Right kidney (tissue), 1 donor: Measurements from ENCODE around the gene C11orf91.
"Not testable (repeated sequence)": the region's sequence is repeated elsewhere in the genome, so short reads cannot be mapped to it uniquely, and the experiment has no call there.

Experiments
- DNase-seq: peaks from one replicate; pipeline ENCODE4 v3.0.0-alpha.2; 2016

The C11orf91 gene

GRCh38 chr11:33668951-33669596 lies 31.6 kb downstream of the C11orf91 start:
- no peak for DNase-seq

- DNase-seq, result no peak
Observed at GRCh38 chr11:33668468-33668825, 32.2 kb downstream of the C11orf91 start.

GRCh38 chr11:33667819-33668467 lies 32.7 kb downstream of the C11orf91 start:
- DNase-seq, result no peak

GRCh38 chr11:33665350-33666106 lies 35.1 kb downstream of the C11orf91 start:
- no peak for DNase-seq

GRCh38 chr11:33664827-33665226 lies 35.8 kb downstream of the C11orf91 start:
- no peak for DNase-seq

- DNase-seq, result no peak
Observed at GRCh38 chr11:33664166-33664565, 36.5 kb downstream of the C11orf91 start.

- no peak for DNase-seq
Observed at GRCh38 chr11:33663121-33663520, 37.5 kb downstream of the C11orf91 start.

GRCh38 chr11:33661526-33661925 lies 39.1 kb downstream of the C11orf91 start:
- not testable (repeated sequence) for DNase-seq

GRCh38 chr11:33660962-33661361 lies 39.7 kb downstream of the C11orf91 start:
- no peak for DNase-seq

GRCh38 chr11:33659370-33660139 lies 41.1 kb downstream of the C11orf91 start:
- DNase-seq, result no peak

GRCh38 chr11:33658195-33658900 lies 42.3 kb downstream of the C11orf91 start:
- no peak for DNase-seq

GRCh38 chr11:33657757-33658156 lies 42.9 kb downstream of the C11orf91 start:
- no peak for DNase-seq

- DNase-seq, result no peak
Observed at GRCh38 chr11:33656768-33657167, 43.9 kb downstream of the C11orf91 start.

- DNase-seq, result no peak
Observed at GRCh38 chr11:33655842-33656600, 44.6 kb downstream of the C11orf91 start.

- DNase-seq, result no peak
Observed at GRCh38 chr11:33654594-33654993, 46.0 kb downstream of the C11orf91 start.

- no peak for DNase-seq
Observed at GRCh38 chr11:33652930-33653329, 47.7 kb downstream of the C11orf91 start.

GRCh38 chr11:33652431-33652830 lies 48.2 kb downstream of the C11orf91 start:
- DNase-seq, result no peak

- no peak for DNase-seq
Observed at GRCh38 chr11:33651990-33652389, 48.6 kb downstream of the C11orf91 start.

- no peak for DNase-seq
Observed at GRCh38 chr11:33651555-33651954, 49.1 kb downstream of the C11orf91 start.

- DNase-seq, result no peak
Observed at GRCh38 chr11:33649944-33650343, 50.7 kb downstream of the C11orf91 start.
